HFF-Myc (cell line): ENCODE results near the gene FERMT3.

Experiments used
- DNase-seq: peaks from one replicate; pipeline ENCODE4 v3.0.0-alpha.2; 2011; ENCODE audit warnings: low read depth; ENCODE audit errors: extremely low read depth
- H3K4me3 ChIP-seq: replicated peaks from 2 replicates; pipeline ENCODE4 v1.5.1; 2011; ENCODE audit warnings: low read depth, mild to moderate bottlenecking, control low read depth, low read length
- CTCF ChIP-seq: IDR thresholded peaks from 2 replicates; pipeline ENCODE4 v1.5.1; 2012; ENCODE audit warnings: mild to moderate bottlenecking, low read depth, low read length, control low read depth; ENCODE audit errors: missing control alignments

The FERMT3 gene

GRCh38 chr11:64253481-64253880 is 47.0 kb downstream of the FERMT3 start:
- no peak overlapping the region for H3K4me3 ChIP-seq
- TF ChIP-seq CTCF, result no peak
- DNase-seq, result no peak

GRCh38 chr11:64254326-64254725 is 47.8 kb downstream of the FERMT3 start:
- no peak for TF ChIP-seq CTCF
- H3K4me3 ChIP-seq, result no peak overlapping the region
- no peak for DNase-seq

GRCh38 chr11:64255135-64256128 is 48.9 kb downstream of the FERMT3 start:
- no peak overlapping the region for H3K4me3 ChIP-seq
- no peak for DNase-seq
- no peak for TF ChIP-seq CTCF

GRCh38 chr11:64256300-64256699 is 49.8 kb downstream of the FERMT3 start:
- DNase-seq, result no peak
- no peak overlapping the region for H3K4me3 ChIP-seq
- TF ChIP-seq CTCF, result no peak

GRCh38 chr11:64258356-64258755 is 51.8 kb downstream of the FERMT3 start:
- TF ChIP-seq CTCF, result no peak
- H3K4me3 ChIP-seq, result no peak overlapping the region
- DNase-seq, result no peak

GRCh38 chr11:64258946-64259532 is 52.5 kb downstream of the FERMT3 start:
- no peak for TF ChIP-seq CTCF
- no peak overlapping the region for H3K4me3 ChIP-seq
- no peak for DNase-seq
